Stimulated activated CD4-positive, alpha-beta T cell treated with anti-CD3 and anti-CD28 coated beads, Interleukin-15, amount 100 ng/mL, for 1 hour (primary cell): ENCODE measurements around the gene IDH3G.

Experiments used
- DNase-seq, 2 donors: peaks; one replicate each; pipeline ENCODE4 v3.0.0-alpha.2; 2020; ENCODE audit warnings: low read depth in 1 of 2, low spot score in 1 of 2

The IDH3G gene

GRCh38 chrX:153773741-153774575 is 20.2 kb downstream of the IDH3G start:
- DNase-seq = no peak

GRCh38 chrX:153773218-153773611 is 21.0 kb downstream of the IDH3G start:
- DNase-seq = no peak

- no peak for DNase-seq
Measured at GRCh38 chrX:153772316-153773217, 21.6 kb downstream of the IDH3G start.

- no peak for DNase-seq
Measured at GRCh38 chrX:153771415-153772315, 22.5 kb downstream of the IDH3G start.

- no peak for DNase-seq
Measured at GRCh38 chrX:153770601-153771414, 23.4 kb downstream of the IDH3G start.

- no peak for DNase-seq
Measured at GRCh38 chrX:153769865-153770600, 24.1 kb downstream of the IDH3G start.

- DNase-seq = no peak
Measured at GRCh38 chrX:153769158-153769864, 24.9 kb downstream of the IDH3G start.

- no peak for DNase-seq
Measured at GRCh38 chrX:153768311-153769157, 25.6 kb downstream of the IDH3G start.

- no peak for DNase-seq
Measured at GRCh38 chrX:153767674-153768055, 26.5 kb downstream of the IDH3G start.

GRCh38 chrX:153766871-153767673 is 27.1 kb downstream of the IDH3G start:
- DNase-seq = no peak

- DNase-seq = peak in 1 of 2 donors; percentile 8
Measured at GRCh38 chrX:153766098-153766817, 27.9 kb downstream of the IDH3G start.

- no peak for DNase-seq
Measured at GRCh38 chrX:153765138-153766079, 28.8 kb downstream of the IDH3G start.

GRCh38 chrX:153764786-153765137 is 29.4 kb downstream of the IDH3G start:
- no peak for DNase-seq

GRCh38 chrX:153763989-153764755 is 30.0 kb downstream of the IDH3G start, which contains the start of gene PLXNB3:
PLXNB3 (plus strand) TSS chrX:153764249; CDS start chrX:153765536, 1,287 bp downstream.
- peak; percentile 51 to 60 for DNase-seq
